GM23338 (cell line): ENCODE data around the gene ITIH3. TPM values are rescaled to one million over a fixed set of nuclear protein-coding genes. Genes with fewer than 3 reads are reported as not detected.

Experiments used
- ATAC-seq: fragments of 200-7000 bp; cut with Tn5 transposase; 3 replicates; pipeline ENCODE4 v1.9.1; 2020
- DNase-seq: peaks from one replicate; pipeline ENCODE4 v3.0.0-alpha.2; 2015; ENCODE audit warnings: low spot score
- H2AFZ ChIP-seq: fragments of 200-600 bp; sonication (generic); 2 replicates; pipeline ENCODE4 v1.8.0; 2016; ENCODE audit warnings: antibody characterized with exemption, mild to moderate bottlenecking, moderate library complexity
- H3F3A ChIP-seq: fragments of 200-600 bp; sonication (generic); replicated peaks from 2 replicates; pipeline ENCODE4 v1.8.0; 2017; ENCODE audit warnings: antibody characterized with exemption, mixed run types, low read depth
- H3K27ac ChIP-seq: fragments of 200-600 bp; sonication (generic); 2 replicates; pipeline ENCODE4 v1.6.1; 2016; ENCODE audit warnings: low read depth
- H3K27me3 ChIP-seq: fragments of 200-600 bp; sonication (generic); 2 replicates; pipeline ENCODE4 v1.8.0; 2016; ENCODE audit warnings: mild to moderate bottlenecking, mixed run types, moderate library complexity; ENCODE audit not compliant: insufficient read depth
- H3K36me3 ChIP-seq: fragments of 200-600 bp; sonication (generic); 2 replicates; pipeline ENCODE4 v1.8.0; 2016; ENCODE audit warnings: mild to moderate bottlenecking; ENCODE audit not compliant: insufficient read depth
- H3K4me1 ChIP-seq: fragments of 200-600 bp; sonication (generic); 2 replicates; pipeline ENCODE4 v1.8.0; 2016; ENCODE audit warnings: mild to moderate bottlenecking, moderate library complexity; ENCODE audit not compliant: insufficient read depth
- H3K4me2 ChIP-seq: fragments of 200-600 bp; sonication (generic); 2 replicates; pipeline ENCODE4 v1.7.1; 2017; ENCODE audit warnings: mixed run types
- H3K4me3 ChIP-seq: fragments of 200-600 bp; sonication (generic); 2 replicates; pipeline ENCODE4 v1.6.1; 2016; ENCODE audit warnings: mixed run types
- H3K79me2 ChIP-seq: fragments of 200-600 bp; sonication (generic); replicated peaks from 2 replicates; pipeline ENCODE4 v1.8.0; 2017; ENCODE audit warnings: mild to moderate bottlenecking; ENCODE audit not compliant: insufficient read depth
- H3K9me2 ChIP-seq: fragments of 200-600 bp; sonication (generic); 2 replicates; pipeline ENCODE4 v1.8.0; 2017; ENCODE audit not compliant: insufficient read depth
- H4K20me1 ChIP-seq: fragments of 200-600 bp; sonication (generic); replicated peaks from 2 replicates; pipeline ENCODE4 v1.8.0; 2017; ENCODE audit warnings: mild to moderate bottlenecking; ENCODE audit not compliant: insufficient read depth
- H3K27ac Mint-ChIP-seq: 2 replicates; pipeline ENCODE4 v1.8.0; 2020; ENCODE audit warnings: inconsistent platforms, mild to moderate bottlenecking, moderate library complexity, mixed read lengths
- H3K27me3 Mint-ChIP-seq: 3 replicates; pipeline ENCODE4 v1.8.0; 2022; ENCODE audit warnings: low read depth, mild to moderate bottlenecking, moderate library complexity, mixed read lengths, inconsistent platforms; ENCODE audit not compliant: insufficient read depth, poor library complexity
- H3K36me3 Mint-ChIP-seq: 3 replicates; pipeline ENCODE4 v1.8.0; 2021; ENCODE audit warnings: low read depth, mild to moderate bottlenecking, inconsistent platforms, moderate library complexity, mixed read lengths
- H3K4me1 Mint-ChIP-seq: 3 replicates; pipeline ENCODE4 v1.8.0; 2020; ENCODE audit warnings: mild to moderate bottlenecking, inconsistent platforms, mixed read lengths
- H3K4me3 Mint-ChIP-seq: 3 replicates; pipeline ENCODE4 v1.8.0; 2021; ENCODE audit warnings: moderate library complexity, mild to moderate bottlenecking, inconsistent platforms, mixed read lengths
- H3K9me3 Mint-ChIP-seq: 3 replicates; pipeline ENCODE4 v1.8.0; 2020; ENCODE audit warnings: moderate library complexity, mild to moderate bottlenecking, inconsistent platforms, mixed read lengths
- EZH2 ChIP-seq: fragments of 200-600 bp; sonication (generic); IDR thresholded peaks from one replicate; pipeline ENCODE4 v1.8.0; 2017; ENCODE audit warnings: antibody characterized with exemption, mild to moderate bottlenecking, low read depth; ENCODE audit not compliant: unreplicated experiment
- EZH2phosphoT487 ChIP-seq: fragments of 200-600 bp; sonication (generic); IDR thresholded peaks from one replicate; pipeline ENCODE4 v1.8.1; 2018; ENCODE audit warnings: antibody characterized with exemption; ENCODE audit not compliant: unreplicated experiment
- JUNB ChIP-seq: IDR thresholded peaks from one replicate; pipeline ENCODE4 v1.6.1; 2016; ENCODE audit warnings: antibody characterized with exemption; ENCODE audit not compliant: unreplicated experiment
- NANOG ChIP-seq: IDR thresholded peaks from 2 replicates; pipeline ENCODE4 v1.6.1; 2016; ENCODE audit warnings: antibody characterized with exemption, borderline replicate concordance
- POLR2AphosphoS5 ChIP-seq: IDR thresholded peaks from 2 replicates; pipeline ENCODE4 v1.6.1; 2016; ENCODE audit warnings: antibody characterized with exemption, low read depth
- ZNF331 ChIP-seq: fragments of 250-450 bp; sonication (Bioruptor Pico); IDR thresholded peaks from 2 replicates; pipeline ENCODE4 v1.5.0; 2020; ENCODE audit warnings: low read depth, mild to moderate bottlenecking, moderate library complexity
- polyA plus RNA-seq: library from polyadenylated mRNA; unstranded; fragments of >200 nt; fragmentation: Nextera tagmentation; extraction: Ambion mirVana; gene quantifications from 2 replicates; pipeline ENCODE4 v1.2.1, GENCODE V29; 2016
- total RNA-seq: library from RNA; depleted of rRNA; stranded (reverse); fragments of >200 nt; shearing (Covaris generic); gene quantifications from 2 replicates; pipeline ENCODE4 v1.2.3, GENCODE V29; 2014
- TF ChIP-seq, protein P1 (sequence below), 2 experiments: fragments of 200-600 bp in 1 of 2; sonication (generic) in 1 of 2; conservative IDR thresholded peaks; 2 replicates each; pipeline versions ENCODE4 v1.5.1 to v1.6.1; 2016 to 2017; ENCODE audit warnings: antibody characterized with exemption in 2 of 2, low read depth in 2 of 2, mild to moderate bottlenecking in 2 of 2, moderate library complexity in 1 of 2
- TF ChIP-seq, protein P2 (sequence below): fragments of 250-450 bp; sonication (Bioruptor Pico); IDR thresholded peaks from 2 replicates; pipeline ENCODE4 v1.5.0; 2020; ENCODE audit warnings: mild to moderate bottlenecking, moderate library complexity

ITIH3 gene
- total and polyA plus RNA-seq, 2 experiments from 2014 or later = not detected

DNA sequence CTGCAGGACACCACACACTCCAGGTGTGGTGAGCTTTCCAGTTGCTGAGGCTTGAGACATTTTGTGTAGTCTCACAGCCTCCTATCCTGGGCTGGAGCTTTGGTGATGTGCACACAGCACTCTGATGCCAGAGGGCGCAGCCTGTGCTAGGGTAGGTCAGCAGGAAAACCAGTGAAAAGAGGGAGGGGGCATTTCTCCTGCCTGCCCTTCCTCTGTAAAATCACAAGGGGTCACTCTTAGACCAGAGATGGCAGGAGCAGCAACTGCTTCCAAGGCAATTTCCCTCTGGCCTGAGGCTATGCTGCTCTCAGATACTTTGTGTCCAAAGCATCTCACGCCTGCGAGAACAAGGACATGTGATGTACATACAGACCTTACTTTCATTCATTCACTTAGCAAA, 56.8 kb downstream of the ITIH3 start:
- ATAC-seq (peak; percentile 92), DNase-seq (peak; percentile 83)
- Histone ChIP-seq H3K79me2 (no peaks in the 10 kb centered on the region), H3K4me2 (no peak overlapping the region), H3K4me1 (0 out of 2 replicates have a peak, but pooled peaks cover 4% of the 10 kb centered on the region), H3K27ac (no peak overlapping the region), H3K9me2 (no peaks in the 10 kb centered on the region), H3K27me3 (no peaks in the 10 kb centered on the region), H3K4me3 (no peak overlapping the region), H4K20me1 (peaks cover 4% of the 10 kb centered on the region; the same call in 1 of the 2 replicates), H2AFZ (no peak overlapping the region), H3F3A (no peaks in the 10 kb centered on the region), H3K36me3 (0 out of 2 replicates have a peak, but pooled peaks cover 3% of the 10 kb centered on the region)
- peaks cover 6% of the 10 kb centered on the region for H3K4me1 Mint-ChIP-seq
- TF ChIP-seq, protein P1, sequence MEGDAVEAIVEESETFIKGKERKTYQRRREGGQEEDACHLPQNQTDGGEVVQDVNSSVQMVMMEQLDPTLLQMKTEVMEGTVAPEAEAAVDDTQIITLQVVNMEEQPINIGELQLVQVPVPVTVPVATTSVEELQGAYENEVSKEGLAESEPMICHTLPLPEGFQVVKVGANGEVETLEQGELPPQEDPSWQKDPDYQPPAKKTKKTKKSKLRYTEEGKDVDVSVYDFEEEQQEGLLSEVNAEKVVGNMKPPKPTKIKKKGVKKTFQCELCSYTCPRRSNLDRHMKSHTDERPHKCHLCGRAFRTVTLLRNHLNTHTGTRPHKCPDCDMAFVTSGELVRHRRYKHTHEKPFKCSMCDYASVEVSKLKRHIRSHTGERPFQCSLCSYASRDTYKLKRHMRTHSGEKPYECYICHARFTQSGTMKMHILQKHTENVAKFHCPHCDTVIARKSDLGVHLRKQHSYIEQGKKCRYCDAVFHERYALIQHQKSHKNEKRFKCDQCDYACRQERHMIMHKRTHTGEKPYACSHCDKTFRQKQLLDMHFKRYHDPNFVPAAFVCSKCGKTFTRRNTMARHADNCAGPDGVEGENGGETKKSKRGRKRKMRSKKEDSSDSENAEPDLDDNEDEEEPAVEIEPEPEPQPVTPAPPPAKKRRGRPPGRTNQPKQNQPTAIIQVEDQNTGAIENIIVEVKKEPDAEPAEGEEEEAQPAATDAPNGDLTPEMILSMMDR (conservative IDR thresholded peaks at IDR 0.05; ENCODE audit: low read depth in 2 of 2) = peak; percentile 80 to 92
- no peak for TF ChIP-seq NANOG
- no peak for TF ChIP-seq ZNF331
- TF ChIP-seq EZH2phosphoT487 = no peak
- TF ChIP-seq EZH2 = no peak
- no peaks in the 10 kb centered on the region for H3K27me3 Mint-ChIP-seq
- H3K27ac Mint-ChIP-seq = no peak overlapping the region
- no peak overlapping the region for H3K4me3 Mint-ChIP-seq
- H3K36me3 Mint-ChIP-seq = peaks cover 32% of the 10 kb centered on the region
- H3K9me3 Mint-ChIP-seq = no peaks in the 10 kb centered on the region

GRCh38 chr3:52852419-52852818, 57.8 kb downstream of the ITIH3 start:
- peaks cover 4% of the 10 kb centered on the region; the same call in 1 of the 2 replicates for H4K20me1 ChIP-seq
- DNase-seq (no peak), ATAC-seq (no peak)
- H3K27me3 Mint-ChIP-seq = no peaks in the 10 kb centered on the region
- H3K4me2 ChIP-seq = no peak overlapping the region
- H3K4me3 ChIP-seq = no peak overlapping the region
- H2AFZ ChIP-seq = no peak overlapping the region
- H3K27ac ChIP-seq = no peak overlapping the region
- 0 out of 2 replicates have a peak, but pooled peaks cover 4% of the 10 kb centered on the region for H3K4me1 ChIP-seq
- no peaks in the 10 kb centered on the region for H3K9me2 ChIP-seq
- H3K4me3 Mint-ChIP-seq = no peak overlapping the region
- no peaks in the 10 kb centered on the region for H3K9me3 Mint-ChIP-seq
- H3K27ac Mint-ChIP-seq = no peak overlapping the region
- H3K4me1 Mint-ChIP-seq = peaks cover 2% of the 10 kb centered on the region; the same call in 2 of the 3 replicates
- H3K36me3 ChIP-seq = 0 out of 2 replicates have a peak, but pooled peaks cover 1% of the 10 kb centered on the region
- H3F3A ChIP-seq = no peaks in the 10 kb centered on the region
- peaks cover 28% of the 10 kb centered on the region for H3K36me3 Mint-ChIP-seq
- no peaks in the 10 kb centered on the region for H3K27me3 ChIP-seq
- H3K79me2 ChIP-seq = no peaks in the 10 kb centered on the region
- TF ChIP-seq, protein P1 (conservative IDR thresholded peaks at IDR 0.05; ENCODE audit: low read depth in 2 of 2) = no peak
- TF ChIP-seq JUNB = no peak
- TF ChIP-seq, protein P2, sequence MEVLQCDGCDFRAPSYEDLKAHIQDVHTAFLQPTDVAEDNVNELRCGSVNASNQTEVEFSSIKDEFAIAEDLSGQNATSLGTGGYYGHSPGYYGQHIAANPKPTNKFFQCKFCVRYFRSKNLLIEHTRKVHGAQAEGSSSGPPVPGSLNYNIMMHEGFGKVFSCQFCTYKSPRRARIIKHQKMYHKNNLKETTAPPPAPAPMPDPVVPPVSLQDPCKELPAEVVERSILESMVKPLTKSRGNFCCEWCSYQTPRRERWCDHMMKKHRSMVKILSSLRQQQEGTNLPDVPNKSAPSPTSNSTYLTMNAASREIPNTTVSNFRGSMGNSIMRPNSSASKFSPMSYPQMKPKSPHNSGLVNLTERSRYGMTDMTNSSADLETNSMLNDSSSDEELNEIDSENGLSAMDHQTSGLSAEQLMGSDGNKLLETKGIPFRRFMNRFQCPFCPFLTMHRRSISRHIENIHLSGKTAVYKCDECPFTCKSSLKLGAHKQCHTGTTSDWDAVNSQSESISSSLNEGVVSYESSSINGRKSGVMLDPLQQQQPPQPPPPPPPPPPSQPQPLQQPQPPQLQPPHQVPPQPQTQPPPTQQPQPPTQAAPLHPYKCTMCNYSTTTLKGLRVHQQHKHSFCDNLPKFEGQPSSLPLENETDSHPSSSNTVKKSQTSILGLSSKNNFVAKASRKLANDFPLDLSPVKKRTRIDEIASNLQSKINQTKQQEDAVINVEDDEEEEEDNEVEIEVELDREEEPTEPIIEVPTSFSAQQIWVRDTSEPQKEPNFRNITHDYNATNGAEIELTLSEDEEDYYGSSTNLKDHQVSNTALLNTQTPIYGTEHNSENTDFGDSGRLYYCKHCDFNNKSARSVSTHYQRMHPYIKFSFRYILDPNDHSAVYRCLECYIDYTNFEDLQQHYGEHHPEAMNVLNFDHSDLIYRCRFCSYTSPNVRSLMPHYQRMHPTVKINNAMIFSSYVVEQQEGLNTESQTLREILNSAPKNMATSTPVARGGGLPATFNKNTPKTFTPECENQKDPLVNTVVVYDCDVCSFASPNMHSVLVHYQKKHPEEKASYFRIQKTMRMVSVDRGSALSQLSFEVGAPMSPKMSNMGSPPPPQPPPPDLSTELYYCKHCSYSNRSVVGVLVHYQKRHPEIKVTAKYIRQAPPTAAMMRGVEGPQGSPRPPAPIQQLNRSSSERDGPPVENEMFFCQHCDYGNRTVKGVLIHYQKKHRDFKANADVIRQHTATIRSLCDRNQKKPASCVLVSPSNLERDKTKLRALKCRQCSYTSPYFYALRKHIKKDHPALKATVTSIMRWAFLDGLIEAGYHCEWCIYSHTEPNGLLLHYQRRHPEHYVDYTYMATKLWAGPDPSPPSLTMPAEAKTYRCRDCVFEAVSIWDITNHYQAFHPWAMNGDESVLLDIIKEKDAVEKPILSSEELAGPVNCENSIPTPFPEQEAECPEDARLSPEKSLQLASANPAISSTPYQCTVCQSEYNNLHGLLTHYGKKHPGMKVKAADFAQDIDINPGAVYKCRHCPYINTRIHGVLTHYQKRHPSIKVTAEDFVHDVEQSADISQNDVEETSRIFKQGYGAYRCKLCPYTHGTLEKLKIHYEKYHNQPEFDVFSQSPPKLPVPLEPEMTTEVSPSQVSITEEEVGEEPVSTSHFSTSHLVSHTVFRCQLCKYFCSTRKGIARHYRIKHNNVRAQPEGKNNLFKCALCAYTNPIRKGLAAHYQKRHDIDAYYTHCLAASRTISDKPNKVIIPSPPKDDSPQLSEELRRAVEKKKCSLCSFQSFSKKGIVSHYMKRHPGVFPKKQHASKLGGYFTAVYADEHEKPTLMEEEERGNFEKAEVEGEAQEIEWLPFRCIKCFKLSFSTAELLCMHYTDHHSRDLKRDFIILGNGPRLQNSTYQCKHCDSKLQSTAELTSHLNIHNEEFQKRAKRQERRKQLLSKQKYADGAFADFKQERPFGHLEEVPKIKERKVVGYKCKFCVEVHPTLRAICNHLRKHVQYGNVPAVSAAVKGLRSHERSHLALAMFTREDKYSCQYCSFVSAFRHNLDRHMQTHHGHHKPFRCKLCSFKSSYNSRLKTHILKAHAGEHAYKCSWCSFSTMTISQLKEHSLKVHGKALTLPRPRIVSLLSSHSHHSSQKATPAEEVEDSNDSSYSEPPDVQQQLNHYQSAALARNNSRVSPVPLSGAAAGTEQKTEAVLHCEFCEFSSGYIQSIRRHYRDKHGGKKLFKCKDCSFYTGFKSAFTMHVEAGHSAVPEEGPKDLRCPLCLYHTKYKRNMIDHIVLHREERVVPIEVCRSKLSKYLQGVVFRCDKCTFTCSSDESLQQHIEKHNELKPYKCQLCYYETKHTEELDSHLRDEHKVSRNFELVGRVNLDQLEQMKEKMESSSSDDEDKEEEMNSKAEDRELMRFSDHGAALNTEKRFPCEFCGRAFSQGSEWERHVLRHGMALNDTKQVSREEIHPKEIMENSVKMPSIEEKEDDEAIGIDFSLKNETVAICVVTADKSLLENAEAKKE (CRISPR knock-in tag) = no peak
- no peak for TF ChIP-seq EZH2phosphoT487
- no peak for TF ChIP-seq POLR2AphosphoS5
